ENCODE measurements around the gene KRTAP10-3. TPM values are rescaled to one million over a fixed set of nuclear protein-coding genes. Genes with fewer than 3 reads are reported as not detected.

The KRTAP10-3 gene
- total RNA-seq, 1 experiment from 2014 or later = not detected

GRCh38 chr21:44527156-44527982 lies 31.2 kb downstream of the KRTAP10-3 start:
- BruUV-seq (replicated peaks) = no TSS peak
- POLR2A ChIA-PET = no interaction called here
- Mint-ChIP-seq H3K4me3 (ENCODE audit: unreplicated experiment) (no peak overlapping the region), H3K27me3 (ENCODE audit: insufficient read depth, unreplicated experiment) (peaks cover 6% of the 10 kb centered on the region), H3K27ac (ENCODE audit: unreplicated experiment) (no peak overlapping the region), H3K9me3 (ENCODE audit: unreplicated experiment) (no peaks in the 10 kb centered on the region), H3K36me3 (ENCODE audit: insufficient read depth, unreplicated experiment) (no peaks in the 10 kb centered on the region), H3K4me1 (ENCODE audit: low read depth, unreplicated experiment) (no peaks in the 10 kb centered on the region)
- H3K9me3 ChIP-seq = peaks cover 14% of the 10 kb centered on the region
- TF ChIP-seq, protein P1, sequence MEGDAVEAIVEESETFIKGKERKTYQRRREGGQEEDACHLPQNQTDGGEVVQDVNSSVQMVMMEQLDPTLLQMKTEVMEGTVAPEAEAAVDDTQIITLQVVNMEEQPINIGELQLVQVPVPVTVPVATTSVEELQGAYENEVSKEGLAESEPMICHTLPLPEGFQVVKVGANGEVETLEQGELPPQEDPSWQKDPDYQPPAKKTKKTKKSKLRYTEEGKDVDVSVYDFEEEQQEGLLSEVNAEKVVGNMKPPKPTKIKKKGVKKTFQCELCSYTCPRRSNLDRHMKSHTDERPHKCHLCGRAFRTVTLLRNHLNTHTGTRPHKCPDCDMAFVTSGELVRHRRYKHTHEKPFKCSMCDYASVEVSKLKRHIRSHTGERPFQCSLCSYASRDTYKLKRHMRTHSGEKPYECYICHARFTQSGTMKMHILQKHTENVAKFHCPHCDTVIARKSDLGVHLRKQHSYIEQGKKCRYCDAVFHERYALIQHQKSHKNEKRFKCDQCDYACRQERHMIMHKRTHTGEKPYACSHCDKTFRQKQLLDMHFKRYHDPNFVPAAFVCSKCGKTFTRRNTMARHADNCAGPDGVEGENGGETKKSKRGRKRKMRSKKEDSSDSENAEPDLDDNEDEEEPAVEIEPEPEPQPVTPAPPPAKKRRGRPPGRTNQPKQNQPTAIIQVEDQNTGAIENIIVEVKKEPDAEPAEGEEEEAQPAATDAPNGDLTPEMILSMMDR (IDR thresholded peaks at IDR 0.05; ENCODE audit: insufficient read depth in 1 of 2, low read depth in 1 of 2, low read length in 1 of 2, severe bottlenecking in 1 of 2, unreplicated experiment in 1 of 2) = no peak
- no peaks in the 10 kb centered on the region for H3K27me3 ChIP-seq (replicated peaks; ENCODE audit: control insufficient read depth, insufficient read depth, low read length)
- intact Hi-C loops (cut with micrococcal nuclease; ENCODE audit: unreplicated experiment) = no loop called here
- CTCF ChIA-PET = no interaction called here
- DNase-seq = no peak
- no peak overlapping the region for H3K4me3 ChIP-seq (ENCODE audit: low read depth, low read length)
- no peaks in the 10 kb centered on the region for H3K4me1 ChIP-seq
- no peaks in the 10 kb centered on the region for H3K36me3 ChIP-seq (ENCODE audit: control insufficient read depth, insufficient read depth, low read length)

- no peak overlapping the region for H3K27ac Mint-ChIP-seq (ENCODE audit: unreplicated experiment)
- intact Hi-C loops (cut with micrococcal nuclease; ENCODE audit: unreplicated experiment) = no loop called here
- peaks cover 3% of the 10 kb centered on the region for H3K27me3 Mint-ChIP-seq (ENCODE audit: insufficient read depth, unreplicated experiment)
- Histone ChIP-seq H3K4me3 (ENCODE audit: low read depth, low read length) (no peak overlapping the region), H3K4me1 (no peaks in the 10 kb centered on the region), H3K27me3 (replicated peaks; ENCODE audit: control insufficient read depth, insufficient read depth, low read length) (no peaks in the 10 kb centered on the region), H3K36me3 (ENCODE audit: control insufficient read depth, insufficient read depth, low read length) (no peaks in the 10 kb centered on the region), H3K9me3 (peaks cover 14% of the 10 kb centered on the region)
- H3K9me3 Mint-ChIP-seq (ENCODE audit: unreplicated experiment) = no peaks in the 10 kb centered on the region
- CTCF ChIA-PET = no interaction called here
- TF ChIP-seq, protein P1 (IDR thresholded peaks at IDR 0.05; ENCODE audit: insufficient read depth in 1 of 2, low read depth in 1 of 2, low read length in 1 of 2, severe bottlenecking in 1 of 2, unreplicated experiment in 1 of 2) = no peak
- DNase-seq = no peak
- H3K4me1 Mint-ChIP-seq (ENCODE audit: low read depth, unreplicated experiment) = no peaks in the 10 kb centered on the region
- H3K4me3 Mint-ChIP-seq (ENCODE audit: unreplicated experiment) = no peak overlapping the region
- POLR2A ChIA-PET = no interaction called here
- no peaks in the 10 kb centered on the region for H3K36me3 Mint-ChIP-seq (ENCODE audit: insufficient read depth, unreplicated experiment)
- no TSS peak for BruUV-seq (replicated peaks)
Measured at GRCh38 chr21:44526096-44526997, 32.2 kb downstream of the KRTAP10-3 start.

DNA sequence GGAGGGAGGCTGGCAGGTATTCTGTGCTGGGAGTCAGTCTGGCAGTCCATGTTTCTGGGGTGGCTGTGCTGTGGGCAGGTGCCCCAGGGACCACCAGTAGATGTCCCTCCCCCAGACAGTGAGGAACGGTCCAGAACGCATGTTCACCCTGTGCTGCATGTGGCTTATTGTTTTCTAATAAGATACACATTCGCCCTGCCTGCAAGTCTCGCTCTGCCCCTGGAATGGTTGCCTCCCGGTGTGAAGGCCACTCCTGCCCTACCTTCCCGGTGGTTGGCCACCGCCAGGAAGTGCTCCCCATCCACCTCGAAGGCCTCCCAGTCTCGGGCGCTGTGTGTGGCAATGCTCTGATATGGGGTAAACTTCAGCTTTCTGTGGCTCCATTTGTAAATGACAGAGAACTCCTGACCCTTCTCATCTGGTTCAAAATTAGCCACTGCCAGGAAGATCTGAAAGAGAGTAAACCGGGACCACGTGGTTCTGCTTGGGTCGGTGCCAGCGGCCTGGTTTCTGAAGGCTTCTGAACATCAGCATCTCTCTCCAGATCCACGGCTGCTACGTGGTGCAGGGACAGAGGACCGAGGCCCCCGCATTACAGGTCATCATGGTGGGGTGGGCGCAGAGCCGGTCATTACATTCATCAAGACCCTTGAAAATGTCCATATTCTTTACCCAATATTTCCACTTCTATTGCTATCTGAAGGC lies 33.1 kb downstream of the KRTAP10-3 start:
- Mint-ChIP-seq H3K27ac (ENCODE audit: unreplicated experiment) (no peak overlapping the region), H3K4me1 (ENCODE audit: low read depth, unreplicated experiment) (peaks cover 3% of the 10 kb centered on the region), H3K27me3 (ENCODE audit: insufficient read depth, unreplicated experiment) (peaks cover 3% of the 10 kb centered on the region), H3K9me3 (ENCODE audit: unreplicated experiment) (no peaks in the 10 kb centered on the region), H3K4me3 (ENCODE audit: unreplicated experiment) (no peak overlapping the region), H3K36me3 (ENCODE audit: insufficient read depth, unreplicated experiment) (no peaks in the 10 kb centered on the region)
- Histone ChIP-seq H3K9me3 (peaks cover 14% of the 10 kb centered on the region), H3K4me3 (ENCODE audit: low read depth, low read length) (no peak overlapping the region), H3K27me3 (replicated peaks; ENCODE audit: control insufficient read depth, insufficient read depth, low read length) (no peaks in the 10 kb centered on the region), H3K36me3 (ENCODE audit: control insufficient read depth, insufficient read depth, low read length) (no peaks in the 10 kb centered on the region), H3K4me1 (peaks cover 4% of the 10 kb centered on the region; the same call in 1 of the 2 replicates)
- no peak for DNase-seq
- ChIA-PET POLR2A (no interaction called here), CTCF (no interaction called here)
- TF ChIP-seq, protein P1 (IDR thresholded peaks at IDR 0.05; ENCODE audit: insufficient read depth in 1 of 2, low read depth in 1 of 2, low read length in 1 of 2, severe bottlenecking in 1 of 2, unreplicated experiment in 1 of 2) = no peak
- BruUV-seq (replicated peaks) = no TSS peak
- intact Hi-C loops (cut with micrococcal nuclease; ENCODE audit: unreplicated experiment) = no loop called here
